HepG2 (cell line): ENCODE results near the gene TSHZ2. TPM values are rescaled to one million over a fixed set of nuclear protein-coding genes. Genes with fewer than 3 reads are reported as not detected.
A peak's percentile ranks its signal among the peaks of the same experiment; 100 is the strongest.

Experiments
- ARNT2 ChIP-seq: sonication (generic); formaldehyde crosslinking; IDR thresholded peaks from 2 replicates; pipeline ENCODE4 v1.8.0; 2022; ENCODE audit warnings: mild to moderate bottlenecking, low read depth, missing genetic modification reagents, moderate library complexity
- CHD4 ChIP-seq: fragments of 200-600 bp; sonication (generic); IDR thresholded peaks from 2 replicates; pipeline ENCODE4 v1.7.0; 2017; ENCODE audit warnings: mild to moderate bottlenecking, low read length, borderline replicate concordance
- ESRRA ChIP-seq: sonication (generic); formaldehyde crosslinking; IDR thresholded peaks from 2 replicates; pipeline ENCODE4 v1.5.1; 2020; ENCODE audit warnings: mild to moderate bottlenecking, low read depth, missing genetic modification reagents
- GATAD1 ChIP-seq: IDR thresholded peaks from 2 replicates; pipeline ENCODE4 v1.6.1; 2016; ENCODE audit warnings: missing genetic modification reagents, missing compliant biosample characterization
- HDAC1 ChIP-seq: sonication (generic); formaldehyde crosslinking; IDR thresholded peaks from 2 replicates; pipeline ENCODE4 v1.5.1; 2020; ENCODE audit warnings: mild to moderate bottlenecking, missing genetic modification reagents
- MIXL1 ChIP-seq: IDR thresholded peaks from 2 replicates; pipeline ENCODE4 v1.6.1; 2016
- NR2F1 ChIP-seq, 2 experiments: fragments of 450-650 bp in 1 of 2; formaldehyde crosslinking in 1 of 2; IDR thresholded peaks; 2 replicates each; pipeline versions ENCODE4 v1.5.0 to v1.6.1; 2016 to 2020; ENCODE audit warnings: mild to moderate bottlenecking in 1 of 2, missing compliant biosample characterization in 1 of 2, missing genetic modification reagents in 1 of 2, moderate library complexity in 1 of 2
- SP2 ChIP-seq: sonication (generic); formaldehyde crosslinking; IDR thresholded peaks from 2 replicates; pipeline ENCODE4 v1.5.1; 2020; ENCODE audit warnings: mild to moderate bottlenecking, missing genetic modification reagents
- TBL1XR1 ChIP-seq: fragments of 150-350 bp; IDR thresholded peaks from 2 replicates; pipeline ENCODE4 v1.6.1; 2014; ENCODE audit warnings: borderline replicate concordance, low read length; ENCODE audit not compliant: partially characterized antibody
- TCF7 ChIP-seq: sonication (generic); IDR thresholded peaks from 2 replicates; pipeline ENCODE4 v1.6.1; 2016; ENCODE audit warnings: antibody characterized with exemption, low read depth
- ZNF124 ChIP-seq: sonication (generic); formaldehyde crosslinking; IDR thresholded peaks from 2 replicates; pipeline ENCODE4 v1.4.0; 2020; ENCODE audit warnings: missing genetic modification reagents
- ZNF605 ChIP-seq: sonication (generic); formaldehyde crosslinking; IDR thresholded peaks from 2 replicates; pipeline ENCODE4 v1.8.0; 2022; ENCODE audit warnings: mild to moderate bottlenecking, missing genetic modification reagents
- ZNF619 ChIP-seq: sonication (generic); formaldehyde crosslinking; IDR thresholded peaks from 2 replicates; pipeline ENCODE4 v1.4.0; 2020; ENCODE audit warnings: mild to moderate bottlenecking, missing genetic modification reagents
- ZNF891 ChIP-seq: sonication (generic); formaldehyde crosslinking; IDR thresholded peaks from 2 replicates; pipeline ENCODE4 v1.5.0; 2020; ENCODE audit warnings: mild to moderate bottlenecking, missing genetic modification reagents
- ZSCAN30 ChIP-seq: sonication (generic); formaldehyde crosslinking; IDR thresholded peaks from 2 replicates; pipeline ENCODE4 v1.5.0; 2020; ENCODE audit warnings: mild to moderate bottlenecking, missing genetic modification reagents
- polyA plus RNA-seq, 8 experiments: library from polyadenylated mRNA; depleted of rRNA in 3 of 8; stranded (reverse) in 7 of 8; unstranded in 1 of 8; fragments of >200 nt; fragmentation: Illumina TruSeq in 4 of 8; extraction: Trizol in 4 of 8; gene quantifications; 2 replicates each; pipeline versions ENCODE4 v1.2.1 to v1.2.3, GENCODE V29; 2011 to 2016; ENCODE audit warnings: low read depth in 4 of 8, missing spikeins in 1 of 8, mixed read lengths in 1 of 8; ENCODE audit not compliant: insufficient read depth in 1 of 8
- total RNA-seq, 5 experiments: library from RNA; depleted of rRNA; stranded (reverse); fragments of >200 nt; fragmentation: Illumina TruSeq; extraction: Trizol; gene quantifications; 2 replicates each; pipeline ENCODE4 v1.2.3, GENCODE V29; 2016; ENCODE audit warnings: low read depth in 1 of 5
- TF ChIP-seq, protein P1 (sequence below): sonication (generic); formaldehyde crosslinking; IDR thresholded peaks from 2 replicates; pipeline ENCODE4 v1.8.0; 2022; ENCODE audit warnings: mild to moderate bottlenecking, missing genetic modification reagents, moderate library complexity
- TF ChIP-seq, protein P2 (sequence below), 2 experiments: fragments of 450-650 bp in 1 of 2; sonication (generic) in 1 of 2; formaldehyde crosslinking in 1 of 2; IDR thresholded peaks; 2 replicates each; pipeline versions ENCODE4 v1.6.1 to v1.8.0; 2016 to 2022; ENCODE audit warnings: antibody characterized with exemption in 1 of 2, mild to moderate bottlenecking in 1 of 2, missing genetic modification reagents in 1 of 2
- TF ChIP-seq, protein P3 (sequence below): fragments of 450-650 bp; IDR thresholded peaks from 2 replicates; pipeline ENCODE4 v1.6.1; 2017; ENCODE audit warnings: mild to moderate bottlenecking

TSHZ2 gene
- total and polyA plus RNA-seq, 2 of the 13 experiments (the other 11 are each of a cell fraction or from before 2014, with no cell fraction given), result 0.01 TPM; not detected in 1

DNA sequence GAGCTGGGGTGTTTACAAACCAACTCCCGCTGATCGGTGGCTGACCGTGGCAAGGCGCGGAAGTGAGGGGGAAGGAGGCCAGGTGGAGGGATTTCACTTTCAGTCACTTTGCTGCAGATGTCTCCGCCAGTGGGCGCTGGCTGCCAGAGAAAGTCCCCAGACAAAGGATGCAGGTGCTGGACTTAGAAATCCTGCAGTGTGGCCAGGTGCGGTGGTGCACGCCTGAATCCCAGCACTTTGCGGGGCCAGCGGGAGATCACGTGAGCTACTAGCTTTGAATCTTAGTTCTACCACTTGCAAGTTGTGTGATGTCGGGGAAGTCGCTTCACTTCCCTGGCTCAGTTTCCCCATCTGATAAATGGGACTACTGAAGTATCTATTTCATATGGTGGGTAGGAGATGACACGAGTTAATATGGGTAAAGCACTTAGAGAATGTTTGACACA is 441.1 kb downstream of the TSHZ2 start (continued):
- TF ChIP-seq ZNF124 (CRISPR knock-in tag) (0 out of 2 replicates have a peak, but pooled peaks have one; percentile 32), GATAD1 (peak; percentile 41; the same call in 1 of the 2 replicates), ESRRA (0 out of 2 replicates have a peak, but pooled peaks have one; percentile 46), ZNF619 (CRISPR knock-in tag) (peak; percentile 77; the same call in 1 of the 2 replicates), SP2 (CRISPR knock-in tag) (no peak), HDAC1 (CRISPR knock-in tag) (peak; percentile 63), MIXL1 (CRISPR knock-in tag) (peak; percentile 72), NR2F1 (CRISPR knock-in tag; IDR thresholded peaks at IDR 0.05) (0 out of 4 replicates have a peak, but pooled peaks of 1 of the 2 experiments have one; percentile 9), ZNF891 (CRISPR knock-in tag) (peak; percentile 69; the same call in 1 of the 2 replicates), TBL1XR1 (peak; percentile 20), ZNF605 (CRISPR knock-in tag) (peak; percentile 39; the same call in 1 of the 2 replicates), CHD4 (peak; percentile 64; the same call in 1 of the 2 replicates), TCF7 (no peak; the same call in 1 of the 2 replicates), ZSCAN30 (CRISPR knock-in tag) (no peak), ARNT2 (CRISPR knock-in tag) (peak; percentile 61)
- TF ChIP-seq, protein P1, sequence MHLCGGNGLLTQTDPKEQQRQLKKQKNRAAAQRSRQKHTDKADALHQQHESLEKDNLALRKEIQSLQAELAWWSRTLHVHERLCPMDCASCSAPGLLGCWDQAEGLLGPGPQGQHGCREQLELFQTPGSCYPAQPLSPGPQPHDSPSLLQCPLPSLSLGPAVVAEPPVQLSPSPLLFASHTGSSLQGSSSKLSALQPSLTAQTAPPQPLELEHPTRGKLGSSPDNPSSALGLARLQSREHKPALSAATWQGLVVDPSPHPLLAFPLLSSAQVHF, result no peak
- TF ChIP-seq, protein P2, sequence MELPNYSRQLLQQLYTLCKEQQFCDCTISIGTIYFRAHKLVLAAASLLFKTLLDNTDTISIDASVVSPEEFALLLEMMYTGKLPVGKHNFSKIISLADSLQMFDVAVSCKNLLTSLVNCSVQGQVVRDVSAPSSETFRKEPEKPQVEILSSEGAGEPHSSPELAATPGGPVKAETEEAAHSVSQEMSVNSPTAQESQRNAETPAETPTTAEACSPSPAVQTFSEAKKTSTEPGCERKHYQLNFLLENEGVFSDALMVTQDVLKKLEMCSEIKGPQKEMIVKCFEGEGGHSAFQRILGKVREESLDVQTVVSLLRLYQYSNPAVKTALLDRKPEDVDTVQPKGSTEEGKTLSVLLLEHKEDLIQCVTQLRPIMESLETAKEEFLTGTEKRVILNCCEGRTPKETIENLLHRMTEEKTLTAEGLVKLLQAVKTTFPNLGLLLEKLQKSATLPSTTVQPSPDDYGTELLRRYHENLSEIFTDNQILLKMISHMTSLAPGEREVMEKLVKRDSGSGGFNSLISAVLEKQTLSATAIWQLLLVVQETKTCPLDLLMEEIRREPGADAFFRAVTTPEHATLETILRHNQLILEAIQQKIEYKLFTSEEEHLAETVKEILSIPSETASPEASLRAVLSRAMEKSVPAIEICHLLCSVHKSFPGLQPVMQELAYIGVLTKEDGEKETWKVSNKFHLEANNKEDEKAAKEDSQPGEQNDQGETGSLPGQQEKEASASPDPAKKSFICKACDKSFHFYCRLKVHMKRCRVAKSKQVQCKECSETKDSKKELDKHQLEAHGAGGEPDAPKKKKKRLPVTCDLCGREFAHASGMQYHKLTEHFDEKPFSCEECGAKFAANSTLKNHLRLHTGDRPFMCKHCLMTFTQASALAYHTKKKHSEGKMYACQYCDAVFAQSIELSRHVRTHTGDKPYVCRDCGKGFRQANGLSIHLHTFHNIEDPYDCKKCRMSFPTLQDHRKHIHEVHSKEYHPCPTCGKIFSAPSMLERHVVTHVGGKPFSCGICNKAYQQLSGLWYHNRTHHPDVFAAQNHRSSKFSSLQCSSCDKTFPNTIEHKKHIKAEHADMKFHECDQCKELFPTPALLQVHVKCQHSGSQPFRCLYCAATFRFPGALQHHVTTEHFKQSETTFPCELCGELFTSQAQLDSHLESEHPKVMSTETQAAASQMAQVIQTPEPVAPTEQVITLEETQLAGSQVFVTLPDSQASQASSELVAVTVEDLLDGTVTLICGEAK (IDR thresholded peaks at IDR 0.05), result no peak
- TF ChIP-seq, protein P2 (CRISPR knock-in tag; IDR thresholded peaks at IDR 0.05), result no peak; the same call in 1 of the 2 replicates
- TF ChIP-seq, protein P3, sequence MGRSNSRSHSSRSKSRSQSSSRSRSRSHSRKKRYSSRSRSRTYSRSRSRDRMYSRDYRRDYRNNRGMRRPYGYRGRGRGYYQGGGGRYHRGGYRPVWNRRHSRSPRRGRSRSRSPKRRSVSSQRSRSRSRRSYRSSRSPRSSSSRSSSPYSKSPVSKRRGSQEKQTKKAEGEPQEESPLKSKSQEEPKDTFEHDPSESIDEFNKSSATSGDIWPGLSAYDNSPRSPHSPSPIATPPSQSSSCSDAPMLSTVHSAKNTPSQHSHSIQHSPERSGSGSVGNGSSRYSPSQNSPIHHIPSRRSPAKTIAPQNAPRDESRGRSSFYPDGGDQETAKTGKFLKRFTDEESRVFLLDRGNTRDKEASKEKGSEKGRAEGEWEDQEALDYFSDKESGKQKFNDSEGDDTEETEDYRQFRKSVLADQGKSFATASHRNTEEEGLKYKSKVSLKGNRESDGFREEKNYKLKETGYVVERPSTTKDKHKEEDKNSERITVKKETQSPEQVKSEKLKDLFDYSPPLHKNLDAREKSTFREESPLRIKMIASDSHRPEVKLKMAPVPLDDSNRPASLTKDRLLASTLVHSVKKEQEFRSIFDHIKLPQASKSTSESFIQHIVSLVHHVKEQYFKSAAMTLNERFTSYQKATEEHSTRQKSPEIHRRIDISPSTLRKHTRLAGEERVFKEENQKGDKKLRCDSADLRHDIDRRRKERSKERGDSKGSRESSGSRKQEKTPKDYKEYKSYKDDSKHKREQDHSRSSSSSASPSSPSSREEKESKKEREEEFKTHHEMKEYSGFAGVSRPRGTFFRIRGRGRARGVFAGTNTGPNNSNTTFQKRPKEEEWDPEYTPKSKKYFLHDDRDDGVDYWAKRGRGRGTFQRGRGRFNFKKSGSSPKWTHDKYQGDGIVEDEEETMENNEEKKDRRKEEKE, result no peak
